Stimulated activated CD4-positive, alpha-beta T cell treated with anti-CD3 and anti-CD28 coated beads, Interleukin-1b, Interleukin-23, amount 100 ng/mL, for 24 hours (primary cell): ENCODE results near the gene TREML2.
"Not testable (repeated sequence)": the region's sequence is repeated elsewhere in the genome, so short reads cannot be mapped to it uniquely, and the experiment has no call there.

Source experiments
- DNase-seq, 4 experiments: peaks; one replicate each; pipeline ENCODE4 v3.0.0-alpha.2; 2020; ENCODE audit warnings: low read depth in 4 of 4, low spot score in 1 of 4

The TREML2 gene, protein sequence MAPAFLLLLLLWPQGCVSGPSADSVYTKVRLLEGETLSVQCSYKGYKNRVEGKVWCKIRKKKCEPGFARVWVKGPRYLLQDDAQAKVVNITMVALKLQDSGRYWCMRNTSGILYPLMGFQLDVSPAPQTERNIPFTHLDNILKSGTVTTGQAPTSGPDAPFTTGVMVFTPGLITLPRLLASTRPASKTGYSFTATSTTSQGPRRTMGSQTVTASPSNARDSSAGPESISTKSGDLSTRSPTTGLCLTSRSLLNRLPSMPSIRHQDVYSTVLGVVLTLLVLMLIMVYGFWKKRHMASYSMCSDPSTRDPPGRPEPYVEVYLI

GRCh38 chr6:41200901-41201763 lies at the start of gene TREML2:
Gene TREML2, minus strand, starts transcription at chr6:41201149. Its CDS starts 141 bp downstream, at chr6:41201008.
- DNase-seq, result peak in 1 of 4 experiments; percentile 22

GRCh38 chr6:41247882-41248705 lies 47.1 kb upstream of the TREML2 start:
- no peak for DNase-seq

DNA sequence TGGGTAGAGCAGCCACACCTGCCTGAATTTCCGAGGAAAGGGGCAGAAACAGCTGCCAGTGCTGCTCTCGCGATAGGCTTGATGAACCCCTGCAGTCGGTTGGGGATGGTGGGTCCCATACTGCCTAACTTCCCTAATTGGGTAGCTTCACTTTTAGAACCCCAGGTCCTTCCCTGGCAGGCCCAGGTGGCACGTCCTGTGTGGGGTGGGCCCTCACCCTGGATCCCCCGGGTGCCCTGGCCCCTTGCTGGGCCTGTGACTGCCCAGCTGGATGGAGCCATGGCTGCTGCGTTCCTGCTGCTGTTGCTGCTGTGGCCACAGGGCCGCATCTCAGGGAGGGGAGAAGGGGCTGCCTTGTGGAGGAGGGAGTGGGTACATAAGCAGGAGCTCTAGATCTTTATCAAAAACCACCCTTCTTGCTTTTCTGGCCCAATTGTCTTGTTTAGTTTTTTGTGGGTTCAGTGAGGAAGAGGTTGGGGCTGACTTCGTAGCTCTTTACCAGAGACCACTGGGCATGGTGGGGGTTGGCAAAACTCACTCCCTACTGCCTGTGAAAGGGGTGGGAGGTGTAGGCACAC lies 46.4 kb upstream of the TREML2 start:
- DNase-seq, result no peak

- DNase-seq, result not testable (repeated sequence)
Measured at GRCh38 chr6:41246529-41246928, 45.6 kb upstream of the TREML2 start.

DNA sequence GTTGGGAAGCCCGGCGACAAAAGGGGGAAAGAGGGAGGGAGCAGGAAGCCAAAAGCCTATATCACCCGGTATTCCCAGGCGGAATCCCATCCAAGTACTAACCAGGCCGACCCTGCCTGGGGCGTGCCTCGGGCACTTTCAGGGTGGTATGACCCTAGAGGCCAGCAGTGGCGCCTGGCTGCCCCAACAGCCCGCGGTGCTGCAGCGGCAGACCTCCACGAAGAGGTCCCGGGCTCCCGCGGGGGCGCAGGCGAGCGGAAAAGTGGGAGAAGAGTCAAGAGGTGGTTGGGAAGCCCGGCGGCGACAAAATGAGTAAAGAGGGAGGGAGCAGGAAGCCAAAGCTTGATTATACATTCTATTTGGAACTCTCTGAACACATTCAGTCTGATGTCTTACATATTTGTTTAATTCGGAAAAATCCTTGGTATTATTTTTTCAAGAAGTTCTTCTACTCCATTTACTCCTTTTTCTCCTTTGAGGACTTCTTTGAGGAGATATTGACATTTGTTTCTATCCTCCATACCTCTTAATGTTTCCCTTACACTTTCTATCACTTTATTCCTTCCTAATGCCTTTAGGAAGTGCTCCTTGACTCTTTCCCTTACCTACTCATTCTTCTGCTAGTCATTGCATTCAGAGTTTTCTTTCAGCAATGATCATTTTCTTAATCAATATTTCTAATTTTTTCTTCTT lies 38.7 kb upstream of the TREML2 start:
- DNase-seq, result no peak

DNA sequence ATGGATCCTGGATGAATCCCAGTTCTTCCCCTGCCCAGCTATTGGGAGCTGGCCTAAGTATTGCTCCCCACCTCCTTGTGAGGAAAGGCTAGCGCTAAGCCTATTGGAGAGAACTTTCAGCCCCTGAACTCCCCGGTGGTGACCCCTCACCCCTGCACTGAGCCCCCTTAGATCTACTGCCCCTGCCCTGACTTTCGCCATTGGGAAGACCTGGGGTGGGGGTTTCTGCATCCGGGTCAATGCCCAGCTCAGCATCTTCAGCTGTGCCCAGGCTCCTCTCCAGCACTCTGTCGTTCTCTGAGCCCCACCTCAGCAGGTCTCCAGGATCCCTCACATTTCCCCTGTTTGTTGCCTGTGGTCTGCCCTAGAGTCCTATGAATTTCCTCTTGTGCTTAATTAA lies 36.2 kb upstream of the TREML2 start:
- DNase-seq, result no peak

GRCh38 chr6:41236276-41236675 lies 35.3 kb upstream of the TREML2 start:
- DNase-seq, result no peak

GRCh38 chr6:41232667-41233066 lies 31.7 kb upstream of the TREML2 start:
- DNase-seq, result no peak

DNA sequence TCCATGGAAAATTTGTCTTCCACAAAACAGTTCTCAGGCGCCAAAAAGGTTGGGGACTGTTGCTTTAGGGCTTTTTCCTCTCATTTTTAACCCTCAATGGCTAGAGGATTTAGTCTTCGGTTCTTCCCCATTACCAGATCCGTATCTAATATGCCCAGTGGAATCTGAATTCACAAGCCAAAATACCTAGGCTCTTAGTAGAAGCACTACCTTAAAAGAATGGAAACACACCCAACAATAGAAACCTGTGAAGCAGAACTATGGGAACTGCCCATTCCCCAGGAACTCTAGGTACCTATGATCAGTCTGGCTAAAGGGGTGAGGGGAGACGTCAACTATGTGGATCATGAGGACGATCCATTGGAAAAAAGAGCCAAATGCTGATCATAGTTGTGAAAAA lies 30.3 kb upstream of the TREML2 start:
- no peak for DNase-seq

- no peak for DNase-seq
Measured at GRCh38 chr6:41229721-41230120, 28.8 kb upstream of the TREML2 start.

DNA sequence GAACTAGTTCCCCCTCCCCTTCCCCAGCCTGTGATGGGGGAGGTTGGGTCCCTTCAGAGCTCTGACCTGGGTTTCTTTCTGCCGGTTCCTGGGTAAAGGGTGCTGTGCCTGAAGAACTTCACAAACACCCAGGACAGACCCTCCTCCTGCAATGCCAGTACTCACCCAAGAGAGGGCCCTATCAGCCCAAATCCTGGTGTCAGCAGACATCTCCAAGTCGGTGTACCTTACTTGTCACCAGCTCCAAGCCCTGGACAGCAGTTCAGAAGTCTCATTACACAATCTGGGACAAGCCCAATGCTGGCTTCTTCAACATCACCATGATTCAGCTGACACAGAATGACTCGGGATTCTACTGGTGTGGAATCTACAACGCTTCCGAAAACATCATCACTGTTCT lies 27.7 kb upstream of the TREML2 start:
- no peak for DNase-seq

DNA sequence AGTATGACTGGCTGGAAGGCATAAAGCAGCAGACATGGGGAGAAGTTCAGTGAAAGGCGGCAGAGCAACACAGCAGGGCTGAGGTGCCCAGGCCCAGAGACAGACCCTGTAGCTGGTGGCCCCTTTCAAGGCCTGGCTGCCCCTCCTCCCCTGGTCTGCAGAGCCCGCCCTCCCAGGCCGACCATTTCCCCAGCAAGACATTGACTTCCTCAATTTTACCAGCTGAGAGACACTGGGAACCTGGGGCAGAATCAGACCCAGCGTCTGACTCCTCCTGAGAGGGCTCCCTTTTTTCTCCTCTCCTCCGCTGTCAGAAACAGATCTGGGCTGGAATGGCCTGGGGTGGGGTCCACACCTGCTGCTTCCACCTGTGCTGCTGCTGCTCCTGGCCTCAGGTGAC lies 27.1 kb upstream of the TREML2 start, which contains the start of gene TREML4:
TSS of gene TREML4 (plus strand) at position 254 of the 400 bp plus-strand sequence. CDS start at position 333, 79 bp downstream.
- DNase-seq, result no peak

DNA sequence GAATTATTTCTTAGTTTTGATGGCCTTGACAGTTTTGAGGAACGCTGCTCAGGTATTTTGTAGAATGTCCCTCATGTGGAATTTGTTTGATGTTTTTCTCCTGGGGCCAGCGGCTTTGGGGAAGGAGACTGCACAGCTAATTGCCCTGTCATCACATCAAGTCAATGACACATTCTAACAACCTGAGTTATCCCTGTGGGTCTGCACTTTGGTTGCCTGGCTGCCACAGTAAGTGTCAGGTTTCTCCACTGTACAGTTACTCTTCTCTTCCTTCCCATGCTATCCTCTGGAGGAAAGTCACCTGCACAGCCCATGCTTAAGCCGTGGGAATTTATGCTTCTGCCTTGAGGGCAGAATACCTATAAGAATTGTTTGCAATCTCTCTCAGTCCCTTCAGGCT lies 25.8 kb upstream of the TREML2 start:
- no peak for DNase-seq

GRCh38 chr6:41224800-41225199 lies 23.9 kb upstream of the TREML2 start:
- no peak for DNase-seq

DNA sequence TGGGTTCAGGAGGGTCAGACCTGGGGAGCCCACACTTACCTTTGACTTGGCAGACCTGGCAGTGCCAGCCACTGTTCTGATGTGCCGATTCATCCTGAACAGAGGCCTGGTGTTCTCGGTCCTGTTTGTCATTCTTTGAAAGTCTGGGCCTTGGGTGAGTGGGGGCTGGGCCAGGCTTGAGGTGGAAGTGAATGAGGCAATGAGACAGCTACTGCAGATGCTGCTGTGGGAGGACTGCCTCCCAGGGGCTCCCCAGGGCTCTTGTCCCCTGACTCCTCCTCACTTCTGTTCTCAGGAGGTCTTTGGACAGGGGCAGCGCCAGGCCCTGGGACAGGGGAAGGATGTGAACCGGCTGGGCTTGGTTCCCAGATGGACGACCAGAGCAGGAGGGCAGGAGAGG lies 21.6 kb upstream of the TREML2 start:
- no peak for DNase-seq

- DNase-seq, result no peak
Measured at GRCh38 chr6:41222045-41222444, 21.1 kb upstream of the TREML2 start.

DNA sequence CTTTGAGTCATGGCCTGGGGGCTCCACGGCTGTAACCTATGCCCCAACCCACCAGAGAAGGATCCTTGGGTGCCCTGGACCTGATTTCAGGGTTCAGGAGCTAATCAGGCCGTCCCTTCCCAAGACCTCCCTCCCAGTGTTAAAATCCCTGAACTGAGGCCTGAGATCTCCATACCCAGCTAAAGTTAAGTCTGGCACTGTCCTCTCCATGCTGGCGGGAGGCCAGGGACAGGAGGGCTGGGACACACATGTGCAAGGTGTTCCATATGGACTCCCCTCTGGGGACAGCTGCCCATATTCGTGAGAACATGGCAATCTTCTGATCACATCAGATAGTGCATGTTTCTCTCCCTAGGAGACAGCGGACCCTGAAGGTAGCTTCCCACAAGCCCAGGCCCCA lies 15.7 kb upstream of the TREML2 start:
- DNase-seq, result no peak

GRCh38 chr6:41215777-41216176 lies 14.8 kb upstream of the TREML2 start:
- no peak for DNase-seq

- no peak for DNase-seq
Measured at GRCh38 chr6:41214559-41215238, 13.8 kb upstream of the TREML2 start.
